OCI-LY7 (cell line): Measurements from ENCODE around the gene NUFIP1. TPM values are rescaled to one million over a fixed set of nuclear protein-coding genes. Genes with fewer than 3 reads are reported as not detected.

Source experiments
- BruUV-seq: library from RNA; stranded (reverse); fragments of 400-500 nt; replicated peaks from 2 replicates; lab custom pipeline; 2021; lab: Mats Ljungman, UMichigan
- CTCF ChIA-PET: fragments of 300-600 bp; sonication (Branson Sonifier 250); formaldehyde crosslinking; loops from one replicate; lab custom pipeline; 2022; ENCODE audit warnings: antibody characterized with exemption; ENCODE audit not compliant: unreplicated experiment; lab: Charles Lee
- POLR2A ChIA-PET: fragments of 300-600 bp; sonication (Branson Sonifier 250); formaldehyde crosslinking; loops from one replicate; lab custom pipeline; 2022; ENCODE audit warnings: antibody characterized with exemption; lab: Charles Lee
- DNase-seq: peaks from one replicate; pipeline ENCODE4 v3.0.0-alpha.2; 2015; ENCODE audit warnings: low spot score
- H2AFZ ChIP-seq: fragments of 200-600 bp; sonication (generic), shearing (Covaris generic); 2 replicates; pipeline ENCODE4 v1.6.1; 2014; ENCODE audit warnings: mild to moderate bottlenecking, antibody characterized with exemption, low read length, moderate library complexity
- H3K27ac ChIP-seq: fragments of 200-600 bp; sonication (generic); 2 replicates; pipeline ENCODE4 v1.5.1; 2014; ENCODE audit warnings: mixed run types, low read depth, mild to moderate bottlenecking, moderate library complexity, low read length, inconsistent platforms; ENCODE audit not compliant: poor library complexity, severe bottlenecking
- H3K36me3 ChIP-seq: fragments of 200-600 bp; sonication (generic); 2 replicates; pipeline ENCODE4 v1.6.1; 2014; ENCODE audit warnings: mild to moderate bottlenecking, antibody characterized with exemption, low read length, moderate library complexity, mixed read lengths; ENCODE audit not compliant: insufficient read depth
- H3K4me1 ChIP-seq: fragments of 200-600 bp; sonication (generic); 2 replicates; pipeline ENCODE4 v1.5.1; 2014; ENCODE audit warnings: mild to moderate bottlenecking, low read length; ENCODE audit not compliant: insufficient read depth, poor library complexity, severe bottlenecking
- H3K4me2 ChIP-seq: fragments of 200-600 bp; sonication (generic); 2 replicates; pipeline ENCODE4 v1.6.1; 2014; ENCODE audit warnings: mild to moderate bottlenecking, low read length
- H3K4me3 ChIP-seq: fragments of 200-600 bp; sonication (generic); 2 replicates; pipeline ENCODE4 v1.5.1; 2014; ENCODE audit warnings: mild to moderate bottlenecking, low read depth, low read length; ENCODE audit not compliant: poor library complexity, severe bottlenecking
- H3K79me2 ChIP-seq: fragments of 200-600 bp; sonication (generic); 2 replicates; pipeline ENCODE4 v1.6.1; 2016; ENCODE audit warnings: low read depth, mild to moderate bottlenecking, low read length, moderate library complexity, mixed read lengths; ENCODE audit not compliant: insufficient read depth
- H3K9me2 ChIP-seq: fragments of 200-600 bp; sonication (generic); 2 replicates; pipeline ENCODE4 v1.6.1; 2016; ENCODE audit warnings: mild to moderate bottlenecking, low read length, mixed read lengths; ENCODE audit not compliant: insufficient read depth
- H3K9me3 ChIP-seq: fragments of 200-600 bp; sonication (generic); 2 replicates; pipeline ENCODE4 v1.6.1; 2014; ENCODE audit warnings: mild to moderate bottlenecking, mixed run types, low read length, mixed read lengths
- H4K20me1 ChIP-seq: fragments of 200-600 bp; sonication (generic); 2 replicates; pipeline ENCODE4 v1.6.1; 2014; ENCODE audit warnings: mild to moderate bottlenecking, antibody characterized with exemption, low read length, moderate library complexity, mixed read lengths; ENCODE audit not compliant: insufficient read depth
- CTCF ChIP-seq: fragments of 200-600 bp; sonication (generic); conservative IDR thresholded peaks from 2 replicates; pipeline ENCODE4 v1.5.1; 2014; ENCODE audit warnings: mild to moderate bottlenecking, antibody characterized with exemption, low read length, moderate library complexity, mixed read lengths
- EZH2phosphoT487 ChIP-seq: fragments of 200-600 bp; sonication (generic); IDR thresholded peaks from 2 replicates; pipeline ENCODE4 v1.6.1; 2018; ENCODE audit warnings: low read depth, borderline replicate concordance, mild to moderate bottlenecking, mixed run types, antibody characterized with exemption, low read length, moderate library complexity, mixed read lengths
- intact Hi-C: fragments of 100-400 bp; cut with micrococcal nuclease; formaldehyde crosslinking; loops from one replicate; pipeline ENCODE4 v1.10.0; 2022; ENCODE audit not compliant: unreplicated experiment
- total RNA-seq, 2 experiments: library from RNA; depleted of rRNA in 1 of 2; stranded (reverse); fragments of >200 nt in 1 of 2; shearing (Covaris generic) in 1 of 2; gene quantifications; 2 replicates each; pipeline ENCODE4 v1.2.3, GENCODE V29; 2014 to 2022

Gene NUFIP1
- total RNA-seq, 2 experiments from 2014 or later: 6.8 to 11.4 TPM

- POLR2A ChIA-PET: no interaction called here
- Histone ChIP-seq H3K4me3 (no peak overlapping the region), H4K20me1 (no peaks in the 10 kb centered on the region), H3K4me2 (no peak overlapping the region), H3K36me3 (no peaks in the 10 kb centered on the region), H3K9me3 (peaks cover 6% of the 10 kb centered on the region; the same call in 1 of the 2 replicates), H3K27ac (no peak overlapping the region), H3K9me2 (no peaks in the 10 kb centered on the region), H3K4me1 (peaks cover 4% of the 10 kb centered on the region), H2AFZ (no peak overlapping the region), H3K79me2 (no peaks in the 10 kb centered on the region)
- intact Hi-C loops: no loop called here
- no peak for TF ChIP-seq EZH2phosphoT487
- TF ChIP-seq CTCF: no peak
- no TSS peak for BruUV-seq
- DNase-seq: no peak
- CTCF ChIA-PET: no interaction called here
These were observed 80.6 kb downstream of the NUFIP1 start for GRCh38 chr13:44908712-44909111.

- ChIA-PET POLR2A (no interaction called here), CTCF (no interaction called here)
- Histone ChIP-seq H3K79me2 (no peaks in the 10 kb centered on the region), H3K4me2 (no peak overlapping the region), H3K4me3 (no peak overlapping the region), H3K9me2 (no peaks in the 10 kb centered on the region), H3K36me3 (no peaks in the 10 kb centered on the region), H4K20me1 (no peaks in the 10 kb centered on the region), H2AFZ (no peak overlapping the region), H3K27ac (no peak overlapping the region), H3K4me1 (peaks cover 4% of the 10 kb centered on the region), H3K9me3 (peaks cover 6% of the 10 kb centered on the region; the same call in 1 of the 2 replicates)
- no TSS peak for BruUV-seq
- intact Hi-C loops: no loop called here
- no peak for DNase-seq
- TF ChIP-seq CTCF (no peak), EZH2phosphoT487 (no peak)
These were observed 81.0 kb downstream of the NUFIP1 start for GRCh38 chr13:44908266-44908665.

- ChIA-PET CTCF (interaction anchor here (0.7 kb wide), 1 partner anchor 12 kb away, joined by 14 read pairs; no protein-coding TSS in a partner anchor), POLR2A (no interaction called here)
- no peaks in the 10 kb centered on the region for H3K36me3 ChIP-seq
- H3K79me2 ChIP-seq: no peaks in the 10 kb centered on the region
- intact Hi-C loops: no loop called here
- H4K20me1 ChIP-seq: no peaks in the 10 kb centered on the region
- no peak overlapping the region for H3K4me3 ChIP-seq
- BruUV-seq: no TSS peak
- H3K9me3 ChIP-seq: peaks cover 4% of the 10 kb centered on the region; the same call in 1 of the 2 replicates
- TF ChIP-seq EZH2phosphoT487: no peak
- TF ChIP-seq CTCF: no peak
- DNase-seq: no peak
- H3K9me2 ChIP-seq: no peaks in the 10 kb centered on the region
- no peak overlapping the region for H2AFZ ChIP-seq
- no peak overlapping the region for H3K27ac ChIP-seq
- no peak overlapping the region for H3K4me2 ChIP-seq
- peaks cover 4% of the 10 kb centered on the region for H3K4me1 ChIP-seq
These were observed 82.6 kb downstream of the NUFIP1 start for GRCh38 chr13:44906713-44907112.
